KMS-11 (cell line): ENCODE measurements around the gene KBTBD13.
"Not testable (repeated sequence)": the region's sequence is repeated elsewhere in the genome, so short reads cannot be mapped to it uniquely, and the experiment has no call there.

Experiments
- H2AFZ ChIP-seq: fragments of 200-600 bp; sonication (generic); 2 replicates; pipeline ENCODE4 v1.6.1; 2016; ENCODE audit warnings: antibody characterized with exemption, mixed run types, low read depth
- H3K27ac ChIP-seq: fragments of 200-600 bp; sonication (generic); 2 replicates; pipeline ENCODE4 v1.6.1; 2016; ENCODE audit warnings: mild to moderate bottlenecking, mixed run types
- H3K27me3 ChIP-seq: fragments of 200-600 bp; sonication (generic); 2 replicates; pipeline ENCODE4 v1.6.1; 2017; ENCODE audit warnings: mild to moderate bottlenecking, low read depth, mixed run types, moderate library complexity; ENCODE audit not compliant: insufficient read depth
- H3K36me3 ChIP-seq: fragments of 200-600 bp; sonication (generic); 2 replicates; pipeline ENCODE4 v1.6.1; 2017; ENCODE audit warnings: mild to moderate bottlenecking, mixed run types; ENCODE audit not compliant: insufficient read depth
- H3K4me1 ChIP-seq: fragments of 200-600 bp; sonication (generic); 2 replicates; pipeline ENCODE4 v1.6.1; 2016; ENCODE audit warnings: mild to moderate bottlenecking, low read depth, mixed run types; ENCODE audit not compliant: poor library complexity, severe bottlenecking
- H3K4me2 ChIP-seq: fragments of 200-600 bp; sonication (generic); 2 replicates; pipeline ENCODE4 v1.7.0; 2016; ENCODE audit warnings: mild to moderate bottlenecking, mixed run types
- H3K4me3 ChIP-seq: fragments of 200-600 bp; sonication (generic); IDR thresholded peaks from 2 replicates; pipeline ENCODE4 v1.6.1; 2017; ENCODE audit warnings: low read depth, low read length, mixed read lengths; ENCODE audit not compliant: insufficient read depth
- H3K79me2 ChIP-seq: fragments of 200-600 bp; sonication (generic); 2 replicates; pipeline ENCODE4 v1.6.1; 2016; ENCODE audit warnings: low read depth, mixed run types; ENCODE audit not compliant: insufficient read depth
- H3K9ac ChIP-seq: fragments of 200-600 bp; sonication (generic); 2 replicates; pipeline ENCODE4 v1.6.1; 2016; ENCODE audit warnings: mild to moderate bottlenecking, mixed run types
- H4K20me1 ChIP-seq: fragments of 200-600 bp; sonication (generic); 2 replicates; pipeline ENCODE4 v1.6.1; 2016; ENCODE audit warnings: mild to moderate bottlenecking, mixed run types; ENCODE audit not compliant: insufficient read depth
- TF ChIP-seq, protein P1 (sequence below): fragments of 200-600 bp; sonication (generic); conservative IDR thresholded peaks from 2 replicates; pipeline ENCODE4 v1.6.1; 2017; ENCODE audit warnings: low read depth, mild to moderate bottlenecking, antibody characterized with exemption, low read length, moderate library complexity, mixed read lengths

The KBTBD13 gene

DNA sequence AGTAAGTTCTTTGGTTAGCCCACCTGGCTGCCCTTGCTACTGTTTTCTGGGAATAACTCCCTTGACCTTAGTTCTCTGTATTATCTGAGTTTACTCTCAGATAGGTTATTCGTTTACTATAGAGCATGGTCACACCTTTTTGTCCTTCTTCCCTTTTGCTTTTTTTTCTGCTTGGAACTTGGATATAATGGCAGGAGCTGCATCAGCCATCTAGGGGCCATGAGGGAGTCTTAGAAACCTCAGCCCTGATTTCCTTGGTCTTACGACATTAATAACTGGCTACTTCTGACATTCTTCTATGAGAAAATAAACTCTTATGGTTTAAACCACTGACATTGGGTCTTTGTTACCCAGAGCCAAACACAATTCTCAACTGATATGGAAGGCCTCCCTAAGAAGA is 34.8 kb upstream of the KBTBD13 start:
- H4K20me1 ChIP-seq: no peaks in the 10 kb centered on the region
- no peak overlapping the region for H2AFZ ChIP-seq
- no peaks in the 10 kb centered on the region for H3K4me1 ChIP-seq
- no peak overlapping the region for H3K27ac ChIP-seq
- no peak overlapping the region for H3K9ac ChIP-seq
- no peak overlapping the region for H3K4me3 ChIP-seq
- no peaks in the 10 kb centered on the region for H3K79me2 ChIP-seq
- no peaks in the 10 kb centered on the region for H3K27me3 ChIP-seq
- no peak overlapping the region for H3K4me2 ChIP-seq
- no peaks in the 10 kb centered on the region for H3K36me3 ChIP-seq
- TF ChIP-seq, protein P1, sequence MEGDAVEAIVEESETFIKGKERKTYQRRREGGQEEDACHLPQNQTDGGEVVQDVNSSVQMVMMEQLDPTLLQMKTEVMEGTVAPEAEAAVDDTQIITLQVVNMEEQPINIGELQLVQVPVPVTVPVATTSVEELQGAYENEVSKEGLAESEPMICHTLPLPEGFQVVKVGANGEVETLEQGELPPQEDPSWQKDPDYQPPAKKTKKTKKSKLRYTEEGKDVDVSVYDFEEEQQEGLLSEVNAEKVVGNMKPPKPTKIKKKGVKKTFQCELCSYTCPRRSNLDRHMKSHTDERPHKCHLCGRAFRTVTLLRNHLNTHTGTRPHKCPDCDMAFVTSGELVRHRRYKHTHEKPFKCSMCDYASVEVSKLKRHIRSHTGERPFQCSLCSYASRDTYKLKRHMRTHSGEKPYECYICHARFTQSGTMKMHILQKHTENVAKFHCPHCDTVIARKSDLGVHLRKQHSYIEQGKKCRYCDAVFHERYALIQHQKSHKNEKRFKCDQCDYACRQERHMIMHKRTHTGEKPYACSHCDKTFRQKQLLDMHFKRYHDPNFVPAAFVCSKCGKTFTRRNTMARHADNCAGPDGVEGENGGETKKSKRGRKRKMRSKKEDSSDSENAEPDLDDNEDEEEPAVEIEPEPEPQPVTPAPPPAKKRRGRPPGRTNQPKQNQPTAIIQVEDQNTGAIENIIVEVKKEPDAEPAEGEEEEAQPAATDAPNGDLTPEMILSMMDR: no peak

- Histone ChIP-seq H4K20me1 (no peaks in the 10 kb centered on the region), H3K27me3 (no peaks in the 10 kb centered on the region), H3K4me1 (no peaks in the 10 kb centered on the region), H3K9ac (no peak overlapping the region), H3K36me3 (no peaks in the 10 kb centered on the region), H3K4me2 (no peak overlapping the region), H2AFZ (no peak overlapping the region), H3K27ac (no peak overlapping the region), H3K4me3 (no peak overlapping the region), H3K79me2 (no peaks in the 10 kb centered on the region)
- TF ChIP-seq, protein P1: no peak
Observed at GRCh38 chr15:65042776-65043327, 33.7 kb upstream of the KBTBD13 start.

DNA sequence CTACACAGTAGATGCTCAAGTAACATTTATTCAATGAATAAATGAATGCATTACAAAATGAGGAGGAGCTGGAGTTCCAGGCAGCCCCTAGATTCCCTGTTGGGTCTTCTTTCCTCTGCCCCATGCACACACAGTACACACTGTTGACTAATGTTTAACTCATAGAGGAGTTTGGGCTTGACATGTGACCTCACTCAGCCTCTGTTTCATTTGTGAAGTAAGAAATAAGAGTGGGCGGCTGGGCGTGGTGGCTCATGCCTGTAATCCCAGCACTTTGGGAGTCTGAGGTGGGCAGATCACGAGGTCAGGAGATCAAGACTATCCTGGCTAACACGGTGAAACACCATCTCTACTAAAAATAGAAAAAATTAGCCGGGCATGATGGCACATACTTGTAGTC is 32.3 kb upstream of the KBTBD13 start:
- not testable (repeated sequence) for H3K9ac ChIP-seq, H3K79me2 ChIP-seq, H3K27ac ChIP-seq, H3K4me2 ChIP-seq, H3K36me3 ChIP-seq, H3K4me1 ChIP-seq, H4K20me1 ChIP-seq, H3K4me3 ChIP-seq, H3K27me3 ChIP-seq, H2AFZ ChIP-seq

DNA sequence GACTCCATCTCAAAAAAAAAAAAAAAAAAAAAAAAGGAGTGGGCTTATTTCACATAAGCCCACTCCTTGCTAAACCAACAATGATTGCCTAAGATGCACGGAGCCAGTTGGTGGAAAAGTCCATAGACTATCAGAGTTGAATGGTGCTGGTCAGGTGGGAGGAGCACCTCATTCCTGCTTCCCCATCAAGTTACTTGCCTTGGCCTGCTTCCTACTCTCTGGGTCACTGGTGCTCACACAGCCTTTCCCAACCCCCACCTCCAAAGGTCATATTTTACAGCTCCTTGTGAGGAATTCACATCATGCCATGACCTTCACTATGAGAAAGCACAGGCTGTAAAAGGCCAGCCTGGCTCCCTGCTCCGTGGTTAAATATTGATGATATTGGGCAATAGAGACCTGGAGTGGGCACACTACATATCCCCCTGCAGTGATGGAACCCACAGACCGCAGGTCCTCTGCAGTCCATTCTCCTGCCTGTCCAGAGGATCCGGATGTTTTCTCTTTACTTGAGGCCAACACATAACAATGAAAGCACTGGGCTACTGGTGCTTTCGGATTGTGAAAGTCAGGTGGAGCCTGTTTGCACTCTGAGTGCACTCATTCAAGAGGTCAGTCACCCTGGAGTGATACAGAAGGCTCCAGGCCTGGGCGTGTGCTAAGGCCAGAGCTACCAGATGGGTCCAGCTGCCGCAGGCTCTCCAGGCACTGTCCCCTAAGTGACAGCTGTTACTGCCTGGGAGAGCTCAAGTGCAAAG is 31.6 kb upstream of the KBTBD13 start, which contains the start of gene SLC51B:
TSS of gene SLC51B (plus strand) at position 664 of the 758 bp plus-strand sequence. CDS start 4,618 bp downstream, outside the sequence.
- no peak within 1 kb of the TSS for H3K9ac ChIP-seq
- no peak within 1 kb of the TSS for H2AFZ ChIP-seq
- no peaks in the 10 kb centered on the region for H3K79me2 ChIP-seq
- H3K4me2 ChIP-seq: no peak within 1 kb of the TSS
- H3K27ac ChIP-seq: no peak within 1 kb of the TSS
- H3K4me1 ChIP-seq: peaks cover 6% of the 10 kb centered on the region
- no peak within 1 kb of the TSS for H3K4me3 ChIP-seq
- no peaks in the 10 kb centered on the region for H4K20me1 ChIP-seq
- H3K36me3 ChIP-seq: no peaks in the 10 kb centered on the region
- no peaks in the 10 kb centered on the region for H3K27me3 ChIP-seq
- TF ChIP-seq, protein P1: no peak

DNA sequence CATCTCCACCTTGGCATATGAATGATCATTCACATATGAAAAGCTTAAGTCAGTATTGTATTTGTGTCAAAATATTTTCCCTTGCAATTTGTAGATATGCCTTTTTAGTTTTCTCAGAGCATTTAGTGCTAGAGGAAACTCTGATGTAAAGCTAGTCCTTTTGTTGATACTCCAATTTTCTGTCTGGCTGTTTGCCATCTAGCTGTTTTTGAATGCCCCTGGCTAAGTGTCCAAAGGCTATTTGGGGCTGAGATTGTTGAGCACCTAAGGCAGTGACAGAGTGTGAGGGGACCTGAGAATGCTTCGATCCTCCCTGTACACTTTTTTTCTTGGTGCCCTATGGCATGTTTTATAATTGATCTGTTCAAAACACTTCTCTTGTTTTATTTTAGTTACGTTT is 28.3 kb upstream of the KBTBD13 start:
- Histone ChIP-seq H3K79me2 (no peaks in the 10 kb centered on the region), H3K9ac (no peak overlapping the region), H3K4me3 (no peak overlapping the region), H4K20me1 (no peaks in the 10 kb centered on the region), H3K27me3 (no peaks in the 10 kb centered on the region), H3K4me1 (peaks cover 22% of the 10 kb centered on the region), H3K36me3 (no peaks in the 10 kb centered on the region), H3K4me2 (no peak overlapping the region), H2AFZ (no peak overlapping the region), H3K27ac (no peak overlapping the region)
- TF ChIP-seq, protein P1: no peak
